Skeletal muscle satellite cell (primary cell): ENCODE data around the gene LIPH.

Experiments used
- H3K27me3 ChIP-seq: 2 replicates; pipeline ENCODE4 v1.7.0; 2013; ENCODE audit warnings: low read length; ENCODE audit not compliant: control insufficient read depth, insufficient read depth
- H3K36me3 ChIP-seq: 2 replicates; pipeline ENCODE4 v1.7.0; 2013; ENCODE audit warnings: mild to moderate bottlenecking, control low read depth, low read length; ENCODE audit not compliant: insufficient read depth
- H3K4me1 ChIP-seq: 2 replicates; pipeline ENCODE4 v1.7.0; 2013; ENCODE audit warnings: low read length; ENCODE audit not compliant: control insufficient read depth, insufficient read depth
- H3K4me2 ChIP-seq: 2 replicates; pipeline ENCODE4 v1.7.0; 2013; ENCODE audit warnings: mild to moderate bottlenecking, low read length
- H3K4me3 ChIP-seq: 2 replicates; pipeline ENCODE4 v1.7.0; 2013; ENCODE audit warnings: low read length
- H3K9ac ChIP-seq: 2 replicates; pipeline ENCODE4 v1.7.0; 2013; ENCODE audit warnings: mild to moderate bottlenecking, low read depth, low read length, moderate library complexity
- H3K9me3 ChIP-seq: replicated peaks from 2 replicates; pipeline ENCODE4 v1.7.0; 2013; ENCODE audit warnings: mild to moderate bottlenecking, control low read depth, low read length

The LIPH gene

DNA sequence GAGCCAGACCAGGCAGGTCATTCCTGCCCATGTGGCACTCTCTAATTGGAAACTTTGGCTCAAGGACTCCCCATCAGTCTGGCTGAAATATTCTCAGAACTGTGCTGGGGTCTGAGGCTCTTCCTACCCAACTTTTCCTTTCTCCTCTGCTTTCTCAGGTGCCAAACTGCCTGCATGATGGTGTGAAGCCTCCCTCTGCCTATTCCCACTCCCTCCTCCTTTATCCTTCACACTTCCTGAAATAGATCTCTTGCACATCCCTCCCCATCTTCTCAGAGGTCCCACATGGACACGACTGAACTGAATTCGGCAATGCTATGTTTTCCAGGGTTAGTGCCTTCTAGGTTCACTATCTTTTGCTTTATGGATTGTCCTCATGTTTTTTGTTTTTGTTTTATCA is 12.5 kb downstream of the LIPH start:
- peaks cover 7% of the 10 kb centered on the region for H3K27me3 ChIP-seq
- H3K4me2 ChIP-seq: no peak overlapping the region
- no peaks in the 10 kb centered on the region for H3K9me3 ChIP-seq
- no peaks in the 10 kb centered on the region for H3K36me3 ChIP-seq
- H3K4me1 ChIP-seq: peaks cover 7% of the 10 kb centered on the region
- no peak overlapping the region for H3K4me3 ChIP-seq
- H3K9ac ChIP-seq: no peak overlapping the region

DNA sequence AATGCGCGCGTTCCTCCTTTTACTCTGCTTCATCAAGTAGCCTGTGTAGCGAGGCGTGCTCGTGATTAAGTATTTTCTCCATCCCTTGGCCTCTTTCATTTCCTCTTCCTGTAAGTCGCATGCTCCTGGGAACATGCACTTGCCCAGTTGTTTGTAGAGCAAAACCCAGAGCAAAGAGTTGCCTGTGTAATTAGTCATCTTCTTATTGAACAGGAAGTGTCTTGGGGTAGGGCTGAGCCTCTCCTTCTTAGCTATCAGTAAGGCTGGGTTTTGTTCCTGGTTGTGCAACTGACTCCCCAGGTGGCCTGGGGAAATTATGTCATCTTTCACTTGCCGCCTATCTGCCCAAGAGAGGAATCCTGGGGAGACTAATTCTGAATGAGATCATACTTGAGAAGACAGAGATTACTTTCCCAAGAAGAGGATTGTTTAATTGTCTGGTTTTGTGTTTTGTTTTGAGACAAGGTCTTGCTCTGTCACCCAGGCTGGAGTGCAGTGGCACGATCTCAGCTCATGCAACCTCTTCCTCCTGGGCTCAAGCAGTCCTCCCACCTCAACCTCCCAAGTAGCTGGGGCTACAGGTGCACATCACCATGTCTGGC is 14.9 kb downstream of the LIPH start:
- no peaks in the 10 kb centered on the region for H3K9me3 ChIP-seq
- H3K4me3 ChIP-seq: no peak overlapping the region
- no peaks in the 10 kb centered on the region for H3K36me3 ChIP-seq
- H3K9ac ChIP-seq: no peak overlapping the region
- H3K4me2 ChIP-seq: peak overlapping the region; percentile 46
- H3K27me3 ChIP-seq: peaks cover 13% of the 10 kb centered on the region
- H3K4me1 ChIP-seq: peaks cover 7% of the 10 kb centered on the region

DNA sequence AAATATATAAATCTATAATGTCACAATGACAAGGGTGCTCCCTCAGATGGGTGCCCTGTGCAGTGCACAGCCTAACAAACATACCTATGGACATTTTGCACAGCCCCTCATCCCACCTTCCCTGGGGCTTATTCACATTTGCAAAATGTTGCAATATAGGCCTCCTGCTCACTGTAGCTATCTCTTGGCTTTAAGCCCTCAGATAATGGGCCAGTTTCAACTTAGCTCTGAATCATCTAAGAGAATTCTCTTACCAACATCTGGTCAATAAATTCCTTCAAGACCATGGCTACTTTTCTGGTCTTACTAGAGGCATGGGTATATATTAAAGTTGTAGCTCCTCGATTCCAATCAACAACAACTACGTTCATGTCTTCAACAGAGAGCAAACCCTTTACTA is 17.9 kb downstream of the LIPH start:
- Histone ChIP-seq H3K36me3 (no peaks in the 10 kb centered on the region), H3K4me2 (no peak overlapping the region), H3K27me3 (peaks cover 13% of the 10 kb centered on the region), H3K4me3 (no peak overlapping the region), H3K9me3 (no peaks in the 10 kb centered on the region), H3K9ac (no peak overlapping the region), H3K4me1 (peaks cover 7% of the 10 kb centered on the region)

DNA sequence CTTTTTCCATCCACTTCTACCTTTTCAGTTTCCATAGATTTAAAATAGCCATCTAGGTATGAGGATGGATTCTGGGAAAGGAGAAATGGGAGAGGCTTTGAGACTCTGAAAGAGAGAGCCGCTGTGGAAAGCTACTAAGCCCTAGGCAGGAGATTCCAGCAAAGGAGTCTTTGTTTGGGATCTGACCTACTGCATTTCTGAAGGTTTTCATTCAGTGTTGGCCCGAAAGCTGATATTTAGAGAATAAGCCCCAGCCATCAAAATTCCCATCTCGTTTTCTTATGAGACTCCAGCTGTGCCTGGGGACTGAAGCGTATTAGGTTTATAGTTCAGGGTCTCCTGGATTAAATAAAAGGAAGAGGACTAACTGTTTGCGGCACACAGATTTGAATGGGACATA is 19.5 kb downstream of the LIPH start:
- Histone ChIP-seq H3K9ac (no peak overlapping the region), H3K4me3 (no peak overlapping the region), H3K27me3 (peaks cover 18% of the 10 kb centered on the region), H3K4me2 (no peak overlapping the region), H3K4me1 (peaks cover 7% of the 10 kb centered on the region), H3K36me3 (no peaks in the 10 kb centered on the region), H3K9me3 (no peaks in the 10 kb centered on the region)

DNA sequence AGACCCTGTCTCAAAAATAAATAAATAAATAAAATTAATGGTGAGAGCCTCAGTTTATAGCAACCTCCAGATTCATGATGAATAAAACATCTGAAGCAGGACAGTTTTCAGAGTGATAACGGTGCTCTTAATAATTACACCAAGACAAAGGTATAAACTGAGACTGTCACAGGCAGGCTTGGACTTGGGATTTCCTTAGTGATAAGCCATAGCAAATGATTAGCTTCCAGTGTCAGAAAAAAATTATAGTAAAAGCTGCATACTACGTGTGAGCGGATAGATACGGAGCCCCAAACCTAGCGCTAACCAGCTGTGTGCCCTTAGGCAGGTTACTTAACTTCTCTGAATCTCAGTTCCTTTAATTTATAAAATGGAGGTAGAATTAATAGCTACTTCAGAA is 21.5 kb downstream of the LIPH start:
- Histone ChIP-seq H3K9ac (no peak overlapping the region), H3K36me3 (no peaks in the 10 kb centered on the region), H3K27me3 (peaks cover 23% of the 10 kb centered on the region), H3K4me2 (no peak overlapping the region), H3K4me1 (no peaks in the 10 kb centered on the region), H3K4me3 (no peak overlapping the region), H3K9me3 (no peaks in the 10 kb centered on the region)

DNA sequence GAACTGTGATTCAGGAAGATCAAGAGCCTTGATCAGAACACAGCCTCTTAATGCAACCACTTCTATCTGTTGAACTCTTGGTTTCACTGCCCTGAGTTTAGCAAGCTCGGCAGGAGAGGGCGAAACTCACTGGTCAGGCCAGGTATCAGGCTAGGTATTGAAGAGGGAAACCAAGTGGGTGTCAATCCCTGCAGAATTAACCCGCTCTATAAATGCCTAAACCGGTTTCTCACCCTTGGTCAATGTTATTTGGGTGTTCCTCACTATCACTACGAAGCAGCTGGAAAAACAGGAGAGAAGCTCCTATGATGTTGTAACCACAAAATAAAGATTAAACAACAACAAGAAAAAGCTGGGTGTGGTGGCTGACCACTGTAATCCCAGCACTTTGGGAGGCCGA is 23.9 kb downstream of the LIPH start:
- H3K36me3 ChIP-seq: no peaks in the 10 kb centered on the region

GRCh38 chr3:185527364-185527763 is 25.0 kb downstream of the LIPH start:
- H3K4me3 ChIP-seq: no peak overlapping the region
- H3K4me1 ChIP-seq: no peaks in the 10 kb centered on the region
- no peak overlapping the region for H3K4me2 ChIP-seq
- H3K9me3 ChIP-seq: no peaks in the 10 kb centered on the region
- no peaks in the 10 kb centered on the region for H3K36me3 ChIP-seq
- H3K9ac ChIP-seq: no peak overlapping the region
- peaks cover 25% of the 10 kb centered on the region for H3K27me3 ChIP-seq

More for the DNA sequence above, 23.9 kb downstream of the LIPH start:
- Histone ChIP-seq H3K9ac (no peak overlapping the region), H3K9me3 (no peaks in the 10 kb centered on the region), H3K4me2 (no peak overlapping the region), H3K4me3 (no peak overlapping the region), H3K4me1 (no peaks in the 10 kb centered on the region), H3K27me3 (peaks cover 31% of the 10 kb centered on the region)

GRCh38 chr3:185526349-185526951 is 25.9 kb downstream of the LIPH start:
- no peak overlapping the region for H3K4me2 ChIP-seq
- no peaks in the 10 kb centered on the region for H3K4me1 ChIP-seq
- peaks cover 31% of the 10 kb centered on the region for H3K27me3 ChIP-seq
- no peak overlapping the region for H3K4me3 ChIP-seq
- no peaks in the 10 kb centered on the region for H3K36me3 ChIP-seq
- H3K9me3 ChIP-seq: no peaks in the 10 kb centered on the region
- H3K9ac ChIP-seq: no peak overlapping the region

DNA sequence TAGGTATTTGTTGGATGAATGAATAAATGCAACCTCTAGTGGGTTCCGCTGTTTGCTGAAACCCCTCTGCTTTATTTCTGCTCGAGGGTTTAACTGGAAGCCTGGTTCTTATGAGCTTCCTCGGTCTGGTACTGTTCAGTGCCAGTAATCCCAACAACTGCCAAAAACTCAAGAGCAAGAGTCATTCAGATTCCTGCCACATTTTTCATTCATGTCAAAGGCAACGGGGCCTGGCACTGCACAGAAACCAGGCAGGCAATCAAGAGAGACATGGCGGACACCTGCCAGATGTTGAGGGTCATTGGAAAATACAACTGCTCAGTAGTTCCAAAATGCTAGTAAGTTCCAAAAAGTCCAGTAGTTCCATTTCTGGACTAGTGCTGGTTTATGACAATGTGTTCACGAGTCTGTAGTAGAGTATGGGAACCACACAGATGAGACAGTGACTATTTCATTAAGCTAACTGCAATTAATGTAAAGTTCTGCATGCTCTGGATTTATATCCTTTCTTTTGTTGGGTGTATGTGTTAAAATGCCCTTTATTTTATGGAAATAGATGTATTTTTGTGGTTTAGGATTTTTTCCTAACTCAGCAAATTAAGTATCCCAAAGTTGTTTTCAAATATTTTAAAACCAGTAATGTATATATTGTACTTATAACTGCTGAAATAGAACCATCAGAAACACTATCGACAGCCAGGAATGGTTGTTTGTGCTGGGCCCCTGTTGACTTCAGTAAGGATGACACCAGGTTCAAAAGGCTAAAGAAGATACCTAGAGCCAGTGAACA is 30.8 kb downstream of the LIPH start:
- Histone ChIP-seq H3K4me3 (no peak overlapping the region), H3K36me3 (no peaks in the 10 kb centered on the region), H3K4me1 (no peaks in the 10 kb centered on the region), H3K27me3 (peaks cover 40% of the 10 kb centered on the region), H3K4me2 (no peak overlapping the region), H3K9me3 (no peaks in the 10 kb centered on the region), H3K9ac (no peak overlapping the region)

GRCh38 chr3:185519021-185519420 is 33.4 kb downstream of the LIPH start:
- H3K9ac ChIP-seq: no peak overlapping the region
- H3K4me1 ChIP-seq: no peaks in the 10 kb centered on the region
- no peak overlapping the region for H3K4me3 ChIP-seq
- no peak overlapping the region for H3K4me2 ChIP-seq
- H3K27me3 ChIP-seq: peaks cover 45% of the 10 kb centered on the region
- no peaks in the 10 kb centered on the region for H3K9me3 ChIP-seq
- H3K36me3 ChIP-seq: no peaks in the 10 kb centered on the region

GRCh38 chr3:185517387-185518130 is 34.8 kb downstream of the LIPH start:
- no peak overlapping the region for H3K4me2 ChIP-seq
- H3K4me1 ChIP-seq: no peaks in the 10 kb centered on the region
- H3K4me3 ChIP-seq: no peak overlapping the region
- peaks cover 49% of the 10 kb centered on the region for H3K27me3 ChIP-seq
- no peak overlapping the region for H3K9ac ChIP-seq
- no peaks in the 10 kb centered on the region for H3K9me3 ChIP-seq
- no peaks in the 10 kb centered on the region for H3K36me3 ChIP-seq
